Measurements from ENCODE around the gene EIF5AL1. TPM values are rescaled to one million over a fixed set of nuclear protein-coding genes. Genes with fewer than 3 reads are reported as not detected.

The EIF5AL1 gene
- total and polyA plus RNA-seq, 10 of the 15 experiments (the other 5 are each of a cell fraction or from before 2014, with no cell fraction given), result 0.02 to 8.3 (median 0.45) TPM; not detected in 1

- H3K36me3 ChIP-seq (ENCODE audit: control insufficient read depth in 2 of 2, insufficient read depth in 2 of 2, low read length in 1 of 2), result no peaks in the 10 kb centered on the region
- no peaks in the 10 kb centered on the region for H4K20me1 ChIP-seq (ENCODE audit: control insufficient read depth, insufficient read depth)
- intact Hi-C loops (cut with micrococcal nuclease; ENCODE audit: unreplicated experiment) (loop anchor here (1.0 to 5.0 kb wide), 3 partner anchors 47 to 485 kb away; no protein-coding TSS in a partner anchor), in situ Hi-C loops (cut with MboI) (loop anchor here (5.0 kb wide), 1 partner anchor 365 kb away; no protein-coding TSS in a partner anchor)
- H3K4me3 ChIP-seq, result no peak overlapping the region
- ChIA-PET POLR2A (no interaction called here), CTCF (interaction anchor here (1.2 kb wide), 3 partner anchors 61 to 437 kb away, joined by 3 read pairs; no protein-coding TSS in a partner anchor), RAD21 (ENCODE audit: unreplicated experiment) (no interaction called here), SMC1A (ENCODE audit: uncharacterized antibody, unreplicated experiment) (no interaction called here)
- no peak overlapping the region for H3K27ac ChIP-seq (ENCODE audit: control insufficient read depth, insufficient read depth)
- no peaks in the 10 kb centered on the region for H3K4me1 ChIP-seq (ENCODE audit: control insufficient read depth, insufficient read depth, low read length)
- FAIRE-seq (peak; percentile 78), DNase-seq (ENCODE audit: low read depth, low spot score) (no peak), ATAC-seq (peak; percentile 97)
- BruUV-seq (replicated peaks), result no TSS peak
- H3K79me2 ChIP-seq (ENCODE audit: control insufficient read depth, insufficient read depth, low read length), result no peaks in the 10 kb centered on the region
- H3K27me3 ChIP-seq (replicated peaks in 1 of 2; ENCODE audit: control insufficient read depth in 2 of 2, insufficient read depth in 2 of 2, low read length in 1 of 2), result 0 out of 4 replicates have a peak, but pooled peaks cover 0 to 3% of the 10 kb centered on the region in 2 experiments
- WGBS (ENCODE audit: insufficient coverage, insufficient replicate concordance, low lambda C conversion rate, missing lambda C conversion rate), result 14% methylated on average over 12 of the region's 17 CpGs
- no peak overlapping the region for H3K9ac ChIP-seq (ENCODE audit: control insufficient read depth, insufficient read depth, low read length)
- TF ChIP-seq CHD1 (IDR thresholded peaks at IDR 0.05; ENCODE audit: low read depth, low read length) (no peak), SMC3 (IDR thresholded peaks at IDR 0.05; ENCODE audit: borderline replicate concordance, low read length) (peak; percentile 84), E2F8 (IDR thresholded peaks at IDR 0.05; ENCODE audit: low read depth, partially characterized antibody) (no peak), MYB (IDR thresholded peaks at IDR 0.05; ENCODE audit: borderline replicate concordance, low read depth, low read length) (no peak), PKNOX1 (IDR thresholded peaks at IDR 0.05) (0 out of 2 replicates have a peak, but pooled peaks have one; percentile 33), TCF3 (IDR thresholded peaks at IDR 0.05; ENCODE audit: borderline replicate concordance, insufficient read depth, low read depth, low read length) (no peak), YY1 (IDR thresholded peaks at IDR 0.05; ENCODE audit: low read depth, low read length) (0 out of 2 replicates have a peak, but pooled peaks have one; percentile 32), RFX5 (IDR thresholded peaks at IDR 0.05; ENCODE audit: low read depth, low read length) (no peak), ZBED1 (IDR thresholded peaks at IDR 0.05; ENCODE audit: borderline replicate concordance) (no peak), CTCF (IDR thresholded peaks at IDR 0.05 in 2 of 3, conservative IDR thresholded peaks at IDR 0.05 in 1 of 3; ENCODE audit: control insufficient read depth in 2 of 3, extremely low read depth in 1 of 3, insufficient read depth in 1 of 3, low read depth in 3 of 3, low read length in 3 of 3) (peak; percentile 84 to 87 (median 86)), RAD21 (IDR thresholded peaks at IDR 0.05; ENCODE audit: insufficient read depth, low read depth, low read length) (peak; percentile 82)
- no peaks in the 10 kb centered on the region for H3K9me3 ChIP-seq (replicated peaks; ENCODE audit: control insufficient read depth, insufficient read depth, low read length)
- H2AFZ ChIP-seq (ENCODE audit: control insufficient read depth, low read depth, low read length), result no peak overlapping the region
- H3K4me2 ChIP-seq (ENCODE audit: control insufficient read depth, insufficient read depth), result no peak overlapping the region
Observed at GRCh38 chr10:79562135-79562756, 49.9 kb downstream of the EIF5AL1 start.
